ENCODE data around the gene WWP2.
"Not testable (repeated sequence)": the region's sequence is repeated elsewhere in the genome, so short reads cannot be mapped to it uniquely, and the experiment has no call there.

The WWP2 gene

GRCh38 chr16:69796285-69797118 is 34.4 kb downstream of the WWP2 start:
- DNase-seq (ENCODE audit: low read depth): peak; percentile 74

GRCh38 chr16:69798466-69798865 is 36.3 kb downstream of the WWP2 start:
- no peak for DNase-seq (ENCODE audit: low read depth)

GRCh38 chr16:69799611-69800031 is 37.5 kb downstream of the WWP2 start:
- no peak for DNase-seq (ENCODE audit: low read depth)

GRCh38 chr16:69804297-69804696 is 42.2 kb downstream of the WWP2 start:
- peak; percentile 33 for DNase-seq (ENCODE audit: low read depth)

- DNase-seq (ENCODE audit: low read depth): not testable (repeated sequence)
These were observed 44.6 kb downstream of the WWP2 start for GRCh38 chr16:69806776-69807175.

GRCh38 chr16:69812688-69813014 is 50.5 kb downstream of the WWP2 start:
- no peak for DNase-seq (ENCODE audit: low read depth)

GRCh38 chr16:69814078-69814477 is 51.9 kb downstream of the WWP2 start:
- DNase-seq (ENCODE audit: low read depth): no peak

GRCh38 chr16:69814561-69814960 is 52.4 kb downstream of the WWP2 start:
- no peak for DNase-seq (ENCODE audit: low read depth)

GRCh38 chr16:69815216-69815883 is 53.2 kb downstream of the WWP2 start:
- DNase-seq (ENCODE audit: low read depth): not testable (repeated sequence)

GRCh38 chr16:69816996-69817395 is 54.9 kb downstream of the WWP2 start:
- DNase-seq (ENCODE audit: low read depth): no peak

- DNase-seq (ENCODE audit: low read depth): no peak
These were observed 56.9 kb downstream of the WWP2 start for GRCh38 chr16:69818891-69819545.

GRCh38 chr16:69820926-69821541 is 58.9 kb downstream of the WWP2 start:
- DNase-seq (ENCODE audit: low read depth): peak; percentile 57

GRCh38 chr16:69821844-69822173 is 59.7 kb downstream of the WWP2 start:
- no peak for DNase-seq (ENCODE audit: low read depth)

GRCh38 chr16:69822174-69822935 is 60.2 kb downstream of the WWP2 start:
- no peak for DNase-seq (ENCODE audit: low read depth)

GRCh38 chr16:69823831-69824563 is 61.9 kb downstream of the WWP2 start:
- no peak for DNase-seq (ENCODE audit: low read depth)

GRCh38 chr16:69824564-69825142 is 62.5 kb downstream of the WWP2 start:
- DNase-seq (ENCODE audit: low read depth): not testable (repeated sequence)

GRCh38 chr16:69827524-69827923 is 65.4 kb downstream of the WWP2 start:
- no peak for DNase-seq (ENCODE audit: low read depth)

- no peak for DNase-seq (ENCODE audit: low read depth)
These were observed 67.2 kb downstream of the WWP2 start for GRCh38 chr16:69829338-69829737.

GRCh38 chr16:69830146-69830533 is 68.0 kb downstream of the WWP2 start:
- no peak for DNase-seq (ENCODE audit: low read depth)

GRCh38 chr16:69830534-69831211 is 68.5 kb downstream of the WWP2 start:
- DNase-seq (ENCODE audit: low read depth): no peak
